Mononuclear cell (primary cell): ENCODE data around the gene SBNO2. TPM values are rescaled to one million over a fixed set of nuclear protein-coding genes. Genes with fewer than 3 reads are reported as not detected.
"Not testable (repeated sequence)": the region's sequence is repeated elsewhere in the genome, so short reads cannot be mapped to it uniquely, and the experiment has no call there.

Source experiments
- H3K27me3 ChIP-seq: 2 replicates; pipeline ENCODE4 v1.6.0; 2011; ENCODE audit warnings: low read length, control low read depth; ENCODE audit not compliant: insufficient read depth
- H3K4me1 ChIP-seq: 2 replicates; pipeline ENCODE4 v1.5.1; 2011; ENCODE audit warnings: mild to moderate bottlenecking, low read length, control low read depth; ENCODE audit not compliant: insufficient read depth
- H3K4me3 ChIP-seq: 2 replicates; pipeline ENCODE4 v1.5.1; 2011; ENCODE audit warnings: mild to moderate bottlenecking, low read length, moderate library complexity
- H3K9me3 ChIP-seq: 2 replicates; pipeline ENCODE4 v1.5.1; 2011; ENCODE audit warnings: low read depth, mild to moderate bottlenecking, control low read depth, low read length
- total RNA-seq: library from RNA; depleted of rRNA; stranded (reverse); fragments of >200 nt; gene quantifications from one replicate; pipeline ENCODE4 v1.2.3, GENCODE V29; 2012

Gene SBNO2
- total RNA-seq, 1 donor: 53.8 TPM

DNA sequence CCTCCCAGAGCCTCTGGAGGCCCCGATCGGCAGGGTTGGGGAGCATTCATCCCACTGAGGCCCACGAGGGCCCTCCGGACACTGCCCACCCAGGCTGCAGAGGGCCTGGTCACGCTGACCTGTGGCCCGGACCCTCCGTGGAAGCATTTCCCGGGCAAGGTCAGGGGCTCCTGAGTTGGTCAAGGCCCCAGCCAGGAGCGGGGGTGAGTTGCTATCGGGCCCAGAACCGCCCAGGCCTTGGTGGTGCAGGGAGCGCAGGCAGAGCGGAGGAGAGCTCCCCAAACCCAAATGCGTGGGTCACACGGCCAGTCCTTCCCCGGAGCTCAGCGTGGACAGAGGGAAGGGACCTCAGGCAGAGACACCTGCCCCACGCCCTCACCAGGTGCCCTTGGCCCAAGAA, 44.5 kb downstream of the SBNO2 start:
- Histone ChIP-seq H3K9me3 (no peaks in the 10 kb centered on the region), H3K27me3 (no peaks in the 10 kb centered on the region), H3K4me1 (peaks cover 50% of the 10 kb centered on the region), H3K4me3 (no peak overlapping the region)

DNA sequence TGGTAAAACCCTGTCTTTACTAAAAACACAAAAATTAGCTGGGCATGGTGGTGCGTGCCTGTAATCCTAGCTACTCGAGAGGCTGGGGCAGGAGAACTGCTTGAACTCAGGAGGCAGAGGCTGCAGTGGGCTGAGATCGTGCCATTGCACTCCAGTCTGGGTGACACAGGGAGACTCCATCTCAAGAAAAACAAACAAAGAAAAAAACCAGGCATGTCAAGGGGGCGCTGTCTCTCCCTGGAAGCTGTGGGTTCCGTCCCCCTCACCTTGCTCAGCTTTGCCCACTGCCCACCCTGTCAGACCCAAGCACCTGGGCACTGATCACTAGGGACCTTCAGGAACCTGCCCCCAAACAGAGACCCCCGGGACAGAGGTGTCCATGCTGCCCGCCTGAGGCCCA, 45.0 kb downstream of the SBNO2 start:
- not testable (repeated sequence) for H3K9me3 ChIP-seq, H3K4me3 ChIP-seq, H3K27me3 ChIP-seq
- H3K4me1 ChIP-seq: peaks cover 46% of the 10 kb centered on the region

DNA sequence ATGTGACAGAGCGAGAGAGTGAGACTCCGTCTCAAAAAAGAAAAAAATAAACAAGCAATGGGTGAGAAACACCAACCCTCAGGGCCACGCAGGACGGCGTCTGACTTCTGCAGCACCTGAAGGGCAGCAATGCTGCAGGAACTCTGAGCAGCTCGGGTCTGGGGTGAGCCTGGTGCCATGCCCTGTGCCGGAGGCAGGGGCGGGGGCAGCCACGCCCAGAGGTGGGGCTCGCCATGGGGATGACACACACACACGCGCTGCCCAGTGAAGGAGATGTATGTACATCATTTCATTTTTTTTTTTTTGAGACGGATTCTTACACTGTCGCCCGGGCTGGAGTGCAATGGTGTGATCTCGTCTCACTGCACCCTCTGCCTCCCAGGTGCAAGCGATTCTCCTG, 46.0 kb downstream of the SBNO2 start:
- Histone ChIP-seq H3K9me3 (no peaks in the 10 kb centered on the region), H3K4me3 (no peak overlapping the region), H3K4me1 (peaks cover 36% of the 10 kb centered on the region), H3K27me3 (no peaks in the 10 kb centered on the region)

DNA sequence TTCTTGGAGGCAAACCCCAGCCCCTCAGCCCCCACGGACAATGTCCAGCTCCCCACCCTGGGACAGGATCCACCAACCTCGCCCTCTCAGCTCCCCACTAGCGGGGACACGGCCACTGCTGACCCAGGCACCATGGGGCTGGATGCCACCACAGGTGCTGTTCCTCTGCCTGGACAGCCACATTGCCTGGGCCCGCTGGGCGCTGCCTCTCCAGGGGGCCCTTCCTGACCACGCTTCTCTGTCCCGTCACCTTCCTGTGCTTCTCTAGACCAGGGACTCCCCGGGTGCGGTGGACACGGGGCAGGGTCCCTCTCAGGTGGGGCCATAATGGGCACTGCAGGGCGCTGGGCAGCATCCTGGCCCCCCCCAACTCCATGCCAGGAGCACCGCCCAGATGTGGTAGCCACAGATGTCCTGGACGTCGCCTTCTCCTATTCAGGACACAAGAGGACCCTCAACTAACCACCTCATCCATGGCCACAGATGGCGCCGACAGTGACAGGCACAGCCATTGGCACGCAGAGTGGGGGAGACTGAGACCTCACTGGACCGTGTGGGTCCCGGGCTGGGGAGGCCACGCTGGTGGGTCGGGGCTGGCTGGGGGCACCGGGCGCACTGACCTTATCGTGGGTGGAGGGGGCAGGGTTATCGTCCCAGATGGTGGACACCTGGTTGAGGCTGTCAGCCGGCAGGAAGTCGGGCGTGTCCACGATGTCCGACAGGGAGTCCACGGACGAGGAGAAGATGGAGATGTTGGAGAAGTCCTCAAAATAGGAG, 46.9 kb downstream of the SBNO2 start:
- H3K27me3 ChIP-seq: no peaks in the 10 kb centered on the region
- no peak overlapping the region for H3K4me3 ChIP-seq
- no peaks in the 10 kb centered on the region for H3K9me3 ChIP-seq
- H3K4me1 ChIP-seq: peaks cover 26% of the 10 kb centered on the region

DNA sequence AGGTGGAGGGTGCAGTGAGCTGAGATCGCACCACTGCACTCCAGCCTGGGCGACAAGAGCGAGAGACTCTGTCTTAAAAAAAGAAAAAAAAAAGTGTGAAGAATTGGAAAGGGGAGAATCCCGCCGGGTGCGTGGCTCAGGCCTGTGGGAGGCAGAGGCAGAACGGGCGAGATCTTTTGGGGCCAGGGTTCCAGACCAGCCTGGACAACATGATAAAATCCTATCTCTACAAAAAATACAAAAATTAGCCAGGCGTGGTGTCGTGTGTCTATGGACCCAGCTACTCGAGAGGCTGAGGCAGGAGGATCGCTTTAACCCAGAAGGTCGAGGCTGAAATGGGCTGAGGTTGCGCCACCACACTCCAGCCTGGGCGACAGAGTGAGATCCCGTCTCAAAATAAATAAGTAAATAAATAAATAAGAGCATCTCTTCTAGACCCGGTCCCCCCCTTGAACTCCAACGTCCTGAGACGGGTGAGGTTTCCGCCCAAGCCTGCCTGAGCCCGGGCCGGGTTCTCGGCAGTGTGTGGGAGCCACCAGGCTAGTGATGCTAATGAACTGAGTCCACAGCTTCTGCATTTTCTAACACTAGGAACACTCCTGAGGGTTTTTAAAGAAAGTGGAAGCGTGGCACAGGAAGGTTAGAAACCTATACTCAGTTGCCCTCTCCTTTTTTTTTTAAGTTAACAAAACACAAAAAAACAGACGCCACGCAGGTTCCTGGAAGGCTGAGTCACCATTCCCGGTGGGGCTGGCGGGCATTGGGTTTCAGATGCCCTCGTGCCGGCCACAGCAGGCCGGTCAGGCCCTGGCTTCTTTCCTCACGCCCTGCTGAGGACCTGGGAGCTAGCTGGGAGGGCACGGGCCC, 48.2 kb downstream of the SBNO2 start:
- Histone ChIP-seq H3K27me3 (no peaks in the 10 kb centered on the region), H3K9me3 (no peaks in the 10 kb centered on the region), H3K4me1 (peaks cover 17% of the 10 kb centered on the region)

DNA sequence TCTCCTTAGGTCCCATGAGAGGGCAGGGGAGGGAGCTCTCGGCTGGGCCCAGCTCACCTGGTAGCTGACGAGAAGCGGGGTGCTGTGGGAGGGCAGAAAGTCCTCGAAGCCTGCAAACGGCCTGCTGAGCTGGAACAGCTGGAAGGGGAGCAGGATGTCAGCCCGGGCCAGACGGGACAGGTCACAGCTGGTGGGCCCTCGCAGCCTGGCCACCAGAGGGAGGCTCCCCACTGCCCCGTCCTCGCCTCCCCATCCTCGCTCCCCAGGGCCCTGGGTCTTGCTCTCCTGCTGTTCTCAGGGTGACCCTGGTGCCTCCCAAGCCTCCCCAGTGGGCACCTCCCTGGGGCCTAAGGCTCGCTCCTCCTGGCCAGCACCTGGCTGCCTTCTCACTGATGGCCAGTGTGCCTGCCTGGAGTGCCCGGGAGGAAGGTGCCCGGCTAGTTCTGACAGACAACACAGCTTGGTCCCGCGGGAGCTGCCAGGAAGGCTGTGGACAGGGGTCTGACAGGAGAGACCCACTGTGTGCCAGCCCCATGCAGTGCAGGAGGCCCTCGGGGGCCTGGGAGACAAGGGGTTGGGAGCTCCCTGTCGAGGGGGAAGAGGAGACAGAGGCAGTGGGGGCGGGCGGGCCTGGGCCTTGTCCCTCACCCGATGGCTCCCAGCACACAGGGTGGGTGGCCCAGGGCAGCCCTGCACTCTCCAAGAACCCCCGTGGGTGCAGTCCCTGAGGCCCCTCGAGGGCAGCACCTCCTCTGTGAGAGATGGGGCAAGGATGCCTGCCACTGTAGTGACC, 50.0 kb downstream of the SBNO2 start:
- no peaks in the 10 kb centered on the region for H3K9me3 ChIP-seq
- no peaks in the 10 kb centered on the region for H3K27me3 ChIP-seq
- no peaks in the 10 kb centered on the region for H3K4me1 ChIP-seq
- no peak overlapping the region for H3K4me3 ChIP-seq

More for the DNA sequence above, 48.2 kb downstream of the SBNO2 start:
- no peak overlapping the region for H3K4me3 ChIP-seq

DNA sequence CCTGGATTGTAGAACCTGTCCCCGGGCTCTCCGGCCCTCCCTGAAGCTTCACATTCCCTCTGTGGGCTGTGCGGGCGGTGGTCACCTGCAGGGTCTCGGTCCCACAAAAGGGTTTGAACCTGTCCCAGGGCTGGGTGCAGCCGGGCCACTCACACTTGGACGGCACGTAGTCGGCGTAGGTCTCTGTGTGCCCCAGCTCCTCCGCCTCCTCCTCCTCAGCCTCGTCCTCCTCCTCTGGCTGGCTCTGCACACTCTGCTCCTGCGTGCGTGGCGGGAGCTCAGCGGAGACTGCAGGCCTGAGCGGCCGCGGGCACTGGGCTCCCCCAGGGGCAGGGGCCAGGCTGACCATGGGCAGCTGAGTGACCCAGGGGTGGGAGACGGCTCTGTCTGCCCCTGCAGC, 50.7 kb downstream of the SBNO2 start:
- H3K4me1 ChIP-seq: no peaks in the 10 kb centered on the region
- H3K27me3 ChIP-seq: no peaks in the 10 kb centered on the region
- no peak overlapping the region for H3K4me3 ChIP-seq
- H3K9me3 ChIP-seq: no peaks in the 10 kb centered on the region

DNA sequence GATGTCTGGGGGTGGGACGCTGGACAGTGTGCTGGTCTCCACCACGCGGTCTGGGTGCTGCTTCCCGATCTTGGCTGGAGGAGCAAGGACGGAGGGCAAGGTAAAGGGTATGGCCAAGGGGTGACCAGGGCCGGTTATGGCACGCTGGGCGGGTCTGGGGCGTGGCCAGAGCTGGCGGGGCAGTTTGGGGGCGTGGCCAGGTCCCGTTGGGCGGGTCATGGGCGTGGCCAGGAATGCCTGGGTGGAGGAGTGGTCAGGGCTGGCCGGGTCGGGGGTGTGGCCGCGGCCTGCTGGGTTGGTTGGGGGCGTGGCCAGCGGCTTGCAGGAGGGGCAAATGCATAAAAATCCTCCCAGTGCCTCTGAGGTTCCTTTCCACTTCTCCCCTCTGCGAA, 51.1 kb downstream of the SBNO2 start:
- Histone ChIP-seq H3K9me3 (no peaks in the 10 kb centered on the region), H3K4me3 (no peak overlapping the region), H3K4me1 (no peaks in the 10 kb centered on the region), H3K27me3 (no peaks in the 10 kb centered on the region)

DNA sequence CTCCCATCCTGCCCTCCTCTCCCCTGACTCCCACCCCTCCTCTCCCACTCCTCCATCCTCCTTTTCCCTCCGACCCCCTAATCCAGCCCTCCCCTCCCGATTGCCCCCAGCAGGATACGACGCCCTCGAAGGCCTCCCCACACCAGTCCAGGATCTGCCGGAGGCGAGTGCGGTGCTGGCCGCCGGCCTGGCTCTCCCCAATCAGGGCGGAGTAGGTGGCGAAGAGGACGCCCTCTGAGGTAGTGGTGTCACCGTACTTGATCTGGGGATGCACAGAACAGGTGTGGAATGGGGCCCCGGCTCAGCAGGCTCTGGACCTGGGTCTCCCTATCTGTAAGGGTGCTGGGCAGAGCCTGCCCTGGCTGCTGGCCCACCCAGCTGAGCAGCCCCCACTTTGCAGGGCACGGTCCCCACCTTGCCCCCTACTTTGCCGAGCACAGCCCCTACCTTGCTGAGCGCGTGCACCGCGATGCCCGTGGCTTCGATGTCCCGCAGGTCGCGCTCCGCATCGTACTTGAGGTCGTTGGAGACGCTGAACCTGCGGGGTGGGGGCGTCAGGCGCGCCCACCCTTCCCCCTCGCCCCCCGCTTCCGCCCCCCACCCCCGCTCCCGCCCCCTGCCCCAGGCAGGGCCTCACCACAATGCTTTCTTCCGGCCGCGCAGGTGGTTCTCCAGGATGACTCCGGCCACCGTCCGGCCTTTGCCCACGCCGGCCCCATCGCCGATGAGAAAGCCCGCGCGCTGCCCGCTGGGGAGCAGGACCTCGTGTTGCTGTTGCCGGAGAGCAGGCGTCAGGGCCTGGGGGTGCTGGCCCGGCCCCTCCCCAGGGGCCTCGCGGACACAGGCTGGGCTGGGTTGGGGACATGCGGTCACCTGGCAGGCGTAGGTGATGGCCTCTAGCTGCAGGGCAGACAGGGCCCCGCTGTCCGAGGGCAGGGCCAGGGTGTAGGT, 51.8 kb downstream of the SBNO2 start:
- H3K4me1 ChIP-seq: no peaks in the 10 kb centered on the region
- no peaks in the 10 kb centered on the region for H3K9me3 ChIP-seq
- H3K27me3 ChIP-seq: no peaks in the 10 kb centered on the region
- H3K4me3 ChIP-seq: no peak overlapping the region

DNA sequence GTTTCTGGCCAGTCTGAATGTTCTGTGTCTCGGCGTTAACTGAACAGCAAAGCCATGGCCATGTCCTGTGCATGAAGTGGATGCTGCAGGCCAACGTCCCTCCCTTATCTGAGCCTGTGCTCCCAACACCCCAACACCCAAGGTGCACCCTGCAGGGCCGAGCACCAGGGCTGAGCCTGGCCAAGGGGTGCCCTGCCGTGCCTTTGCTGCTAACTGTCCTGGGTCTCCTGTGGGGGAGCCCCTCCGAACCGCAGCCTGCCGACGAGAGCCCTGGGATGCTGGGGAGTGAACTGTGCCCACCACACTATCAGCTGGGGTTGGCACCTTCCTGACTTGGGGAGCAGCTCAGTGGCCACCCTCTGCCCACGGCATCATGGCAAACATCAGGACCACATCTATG, 52.7 kb downstream of the SBNO2 start:
- no peaks in the 10 kb centered on the region for H3K27me3 ChIP-seq
- no peaks in the 10 kb centered on the region for H3K4me1 ChIP-seq
- H3K4me3 ChIP-seq: no peak overlapping the region
- no peaks in the 10 kb centered on the region for H3K9me3 ChIP-seq

DNA sequence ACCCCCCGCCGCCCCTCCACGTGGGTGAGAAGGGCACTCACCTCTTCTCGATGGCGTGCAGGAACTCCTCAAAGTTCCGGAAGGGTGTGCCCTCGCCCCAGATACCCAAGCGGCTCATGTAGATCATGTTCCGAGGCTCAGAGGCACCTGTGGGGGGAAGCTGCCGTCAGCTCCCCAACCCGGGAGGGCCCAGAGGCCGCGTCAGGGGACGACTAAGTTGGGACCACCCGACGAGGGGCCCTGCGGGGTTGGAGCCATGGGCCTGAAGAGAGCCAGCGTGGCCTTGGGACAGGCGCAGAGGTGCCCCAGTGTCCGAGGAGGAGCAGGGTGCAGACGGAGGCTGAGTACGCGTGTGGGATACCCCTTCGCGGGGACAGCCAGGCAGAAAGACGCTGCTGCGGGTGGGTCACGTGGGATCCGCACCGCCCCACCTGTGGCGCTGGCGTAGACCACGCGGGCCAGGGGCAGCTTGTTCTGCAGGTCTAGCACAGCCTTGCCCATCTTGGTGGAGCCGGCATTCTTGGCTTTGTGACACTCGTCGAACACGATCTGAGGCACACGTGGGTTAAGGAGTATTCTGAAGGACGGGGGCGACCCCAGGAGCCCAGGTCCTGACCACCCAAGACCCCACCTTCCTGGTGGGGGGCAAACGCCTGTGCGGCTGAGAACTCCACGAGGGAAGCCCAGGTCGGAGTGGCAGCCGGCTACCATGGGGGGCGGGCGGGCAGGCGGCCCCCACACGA, 54.4 kb downstream of the SBNO2 start:
- H3K4me3 ChIP-seq: no peak overlapping the region
- no peaks in the 10 kb centered on the region for H3K9me3 ChIP-seq
- no peaks in the 10 kb centered on the region for H3K4me1 ChIP-seq
- no peaks in the 10 kb centered on the region for H3K27me3 ChIP-seq

DNA sequence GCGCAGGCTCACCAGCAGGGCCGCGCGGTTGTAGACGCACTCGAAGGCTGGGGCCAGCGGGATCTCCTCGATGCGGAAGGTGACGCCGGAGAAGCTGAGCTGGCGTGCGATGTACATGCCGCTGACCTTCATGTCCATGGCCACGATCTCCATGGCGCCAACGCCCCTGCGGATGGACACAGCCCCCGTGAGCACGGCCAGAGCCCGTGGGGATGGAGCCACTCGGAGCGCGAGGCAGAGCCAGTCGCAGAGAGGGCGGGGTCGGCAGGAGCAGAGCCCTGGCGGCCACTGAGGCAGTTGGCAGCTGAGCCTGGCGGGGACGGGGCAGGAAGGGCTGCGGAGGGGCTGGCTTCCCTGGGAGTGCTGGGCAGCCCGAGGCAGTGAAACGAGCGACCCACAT, 55.1 kb downstream of the SBNO2 start:
- no peaks in the 10 kb centered on the region for H3K27me3 ChIP-seq
- peaks cover 2% of the 10 kb centered on the region for H3K4me1 ChIP-seq
- no peaks in the 10 kb centered on the region for H3K9me3 ChIP-seq
- no peak overlapping the region for H3K4me3 ChIP-seq

DNA sequence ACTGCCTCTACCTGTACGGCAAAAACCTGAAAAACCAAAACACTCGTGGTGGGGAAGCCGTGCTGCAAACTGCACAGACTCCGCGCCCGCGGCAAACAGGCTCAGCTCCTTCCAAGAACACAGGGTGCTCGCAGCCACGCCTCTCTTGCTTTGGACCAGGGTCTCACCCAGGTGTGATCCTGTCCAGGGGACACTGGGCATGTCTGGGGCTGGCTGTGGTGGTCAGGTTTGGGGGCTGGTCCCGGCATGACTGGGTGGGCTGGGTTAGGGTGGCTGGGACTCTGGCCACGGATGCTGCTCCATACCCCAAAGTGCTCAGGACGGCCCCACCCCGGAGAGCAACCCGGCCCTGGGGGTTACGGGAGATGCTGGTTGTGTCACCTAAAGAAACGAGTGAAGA, 56.4 kb downstream of the SBNO2 start:
- H3K4me3 ChIP-seq: no peak overlapping the region
- no peaks in the 10 kb centered on the region for H3K27me3 ChIP-seq
- peaks cover 12% of the 10 kb centered on the region for H3K4me1 ChIP-seq
- H3K9me3 ChIP-seq: no peaks in the 10 kb centered on the region
